DOHH2 (cell line): ENCODE measurements around the gene AKNA.

Experiments
- H3F3A ChIP-seq: fragments of 200-600 bp; sonication (generic), shearing (Covaris generic); 2 replicates; pipeline ENCODE4 v1.6.0; 2016; ENCODE audit warnings: antibody characterized with exemption, mild to moderate bottlenecking; ENCODE audit not compliant: control insufficient read depth, insufficient read depth
- H3K27ac ChIP-seq: fragments of 200-600 bp; sonication (generic); 2 replicates; pipeline ENCODE4 v1.5.1; 2014; ENCODE audit warnings: low read depth, mild to moderate bottlenecking, low read length, moderate library complexity
- H3K27me3 ChIP-seq: fragments of 200-600 bp; sonication (generic); 2 replicates; pipeline ENCODE4 v1.6.1; 2014; ENCODE audit warnings: mild to moderate bottlenecking, low read length, mixed read lengths; ENCODE audit not compliant: control insufficient read depth
- H3K36me3 ChIP-seq: fragments of 200-600 bp; sonication (generic); 2 replicates; pipeline ENCODE4 v1.6.1; 2014; ENCODE audit warnings: mild to moderate bottlenecking, low read length, moderate library complexity, mixed read lengths; ENCODE audit not compliant: control insufficient read depth
- H3K4me1 ChIP-seq: fragments of 200-600 bp; sonication (generic); 2 replicates; pipeline ENCODE4 v1.6.1; 2014; ENCODE audit warnings: mild to moderate bottlenecking, low read length, mixed read lengths; ENCODE audit not compliant: control insufficient read depth
- H3K4me2 ChIP-seq: fragments of 200-600 bp; sonication (generic); 2 replicates; pipeline ENCODE4 v1.6.0; 2014; ENCODE audit warnings: mild to moderate bottlenecking, low read length, moderate library complexity
- H3K4me3 ChIP-seq: fragments of 200-600 bp; sonication (generic); 2 replicates; pipeline ENCODE4 v1.5.1; 2014; ENCODE audit warnings: mild to moderate bottlenecking, low read length, mixed read lengths
- H3K79me2 ChIP-seq: fragments of 200-600 bp; sonication (generic); 2 replicates; pipeline ENCODE4 v1.6.1; 2014; ENCODE audit warnings: mild to moderate bottlenecking, low read length, mixed read lengths; ENCODE audit not compliant: control insufficient read depth
- H3K9me2 ChIP-seq: fragments of 200-600 bp; sonication (generic); replicated peaks from 2 replicates; pipeline ENCODE4 v1.6.1; 2014; ENCODE audit warnings: mild to moderate bottlenecking, low read length, mixed read lengths; ENCODE audit not compliant: control insufficient read depth
- H3K9me3 ChIP-seq: fragments of 200-600 bp; sonication (generic); 2 replicates; pipeline ENCODE4 v1.6.1; 2014; ENCODE audit warnings: antibody characterized with exemption, low read length, mixed read lengths; ENCODE audit not compliant: control insufficient read depth, insufficient read depth
- H4K20me1 ChIP-seq: fragments of 200-600 bp; sonication (generic); 2 replicates; pipeline ENCODE4 v1.6.0; 2014; ENCODE audit warnings: low read depth, mild to moderate bottlenecking, antibody characterized with exemption, low read length, moderate library complexity; ENCODE audit not compliant: control insufficient read depth, insufficient read depth
- EZH2phosphoT487 ChIP-seq: fragments of 200-600 bp; sonication (generic); IDR thresholded peaks from 2 replicates; pipeline ENCODE4 v1.6.1; 2017; ENCODE audit warnings: borderline replicate concordance, mild to moderate bottlenecking, antibody characterized with exemption, low read length, moderate library complexity, mixed read lengths
- TF ChIP-seq, protein P1 (sequence below): fragments of 200-600 bp; sonication (generic); IDR thresholded peaks from one replicate; pipeline ENCODE4 v1.5.1; 2014; ENCODE audit warnings: antibody characterized with exemption, mild to moderate bottlenecking, low read depth, low read length; ENCODE audit not compliant: poor library complexity, severe bottlenecking

AKNA gene

GRCh38 chr9:114363424-114363823 is 24.4 kb downstream of the AKNA start:
- TF ChIP-seq, protein P1, sequence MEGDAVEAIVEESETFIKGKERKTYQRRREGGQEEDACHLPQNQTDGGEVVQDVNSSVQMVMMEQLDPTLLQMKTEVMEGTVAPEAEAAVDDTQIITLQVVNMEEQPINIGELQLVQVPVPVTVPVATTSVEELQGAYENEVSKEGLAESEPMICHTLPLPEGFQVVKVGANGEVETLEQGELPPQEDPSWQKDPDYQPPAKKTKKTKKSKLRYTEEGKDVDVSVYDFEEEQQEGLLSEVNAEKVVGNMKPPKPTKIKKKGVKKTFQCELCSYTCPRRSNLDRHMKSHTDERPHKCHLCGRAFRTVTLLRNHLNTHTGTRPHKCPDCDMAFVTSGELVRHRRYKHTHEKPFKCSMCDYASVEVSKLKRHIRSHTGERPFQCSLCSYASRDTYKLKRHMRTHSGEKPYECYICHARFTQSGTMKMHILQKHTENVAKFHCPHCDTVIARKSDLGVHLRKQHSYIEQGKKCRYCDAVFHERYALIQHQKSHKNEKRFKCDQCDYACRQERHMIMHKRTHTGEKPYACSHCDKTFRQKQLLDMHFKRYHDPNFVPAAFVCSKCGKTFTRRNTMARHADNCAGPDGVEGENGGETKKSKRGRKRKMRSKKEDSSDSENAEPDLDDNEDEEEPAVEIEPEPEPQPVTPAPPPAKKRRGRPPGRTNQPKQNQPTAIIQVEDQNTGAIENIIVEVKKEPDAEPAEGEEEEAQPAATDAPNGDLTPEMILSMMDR, result no peak
- no peak for TF ChIP-seq EZH2phosphoT487
- peak overlapping the region; percentile 99 for H3K27ac ChIP-seq
- H3K36me3 ChIP-seq, result peaks cover 92% of the 10 kb centered on the region

DNA sequence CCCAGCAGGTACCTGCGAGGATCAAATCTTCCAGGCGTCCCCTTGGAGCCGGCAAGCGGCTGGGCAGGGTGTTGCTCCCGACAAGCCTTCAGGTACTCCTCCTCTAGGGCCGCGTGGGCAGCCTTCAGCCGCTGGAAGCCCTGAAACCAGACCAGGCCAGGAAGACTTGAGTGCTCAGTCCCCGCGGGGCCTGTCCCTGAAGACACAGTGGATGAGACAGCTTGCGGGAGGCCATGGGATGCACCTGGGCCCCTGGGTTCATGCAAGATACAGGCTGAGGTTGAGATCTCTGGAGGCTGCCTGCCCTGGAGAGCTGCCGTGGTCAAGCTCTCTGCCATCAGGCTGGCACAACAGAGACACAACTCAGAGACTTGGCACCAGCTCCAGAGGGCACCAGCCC is 25.4 kb downstream of the AKNA start:
- Histone ChIP-seq H3K4me3 (no peak overlapping the region), H3K4me1 (peaks cover 44% of the 10 kb centered on the region), H3K4me2 (no peak overlapping the region), H4K20me1 (no peaks in the 10 kb centered on the region), H3K9me2 (no peaks in the 10 kb centered on the region), H3K79me2 (peaks cover 59% of the 10 kb centered on the region), H3K36me3 (peaks cover 92% of the 10 kb centered on the region), H3K9me3 (no peaks in the 10 kb centered on the region), H3K27me3 (no peaks in the 10 kb centered on the region), H3K27ac (no peak overlapping the region), H3F3A (peaks cover 29% of the 10 kb centered on the region)
- TF ChIP-seq, protein P1, result no peak
- no peak for TF ChIP-seq EZH2phosphoT487

More at GRCh38 chr9:114363424-114363823, 24.4 kb downstream of the AKNA start:
- Histone ChIP-seq H3K4me1 (peaks cover 54% of the 10 kb centered on the region), H3K4me2 (no peak overlapping the region), H3K4me3 (no peak overlapping the region), H4K20me1 (no peaks in the 10 kb centered on the region), H3K79me2 (peaks cover 61% of the 10 kb centered on the region), H3F3A (peaks cover 39% of the 10 kb centered on the region), H3K9me3 (no peaks in the 10 kb centered on the region), H3K9me2 (no peaks in the 10 kb centered on the region), H3K27me3 (no peaks in the 10 kb centered on the region)

DNA sequence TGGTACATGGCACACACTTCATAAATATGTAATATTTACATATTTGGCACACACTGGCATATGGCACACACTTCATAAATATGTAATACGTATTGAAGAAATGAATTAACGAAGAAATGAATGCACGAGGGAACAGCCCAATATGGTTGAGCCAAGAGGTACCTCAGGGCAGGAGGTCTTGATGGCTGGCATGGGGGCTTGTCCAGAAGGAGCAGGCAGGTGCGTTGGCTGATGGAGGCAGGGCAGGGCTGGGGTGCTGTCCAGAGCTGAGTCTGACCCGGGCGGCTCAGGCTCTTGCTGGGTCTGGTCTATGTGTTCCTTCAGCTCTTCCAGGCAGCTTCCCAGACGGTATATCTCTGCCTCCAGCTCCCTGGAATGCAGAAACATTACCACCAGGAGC is 26.2 kb downstream of the AKNA start:
- Histone ChIP-seq H3K4me2 (no peak overlapping the region), H3K9me3 (no peaks in the 10 kb centered on the region), H3F3A (peaks cover 20% of the 10 kb centered on the region), H3K9me2 (no peaks in the 10 kb centered on the region), H3K36me3 (peaks cover 96% of the 10 kb centered on the region), H3K79me2 (peaks cover 67% of the 10 kb centered on the region), H3K27ac (no peak overlapping the region), H4K20me1 (no peaks in the 10 kb centered on the region), H3K4me1 (peaks cover 36% of the 10 kb centered on the region), H3K27me3 (no peaks in the 10 kb centered on the region), H3K4me3 (no peak overlapping the region)
- TF ChIP-seq EZH2phosphoT487, result no peak
- TF ChIP-seq, protein P1, result no peak

- Histone ChIP-seq H3K79me2 (peaks cover 64% of the 10 kb centered on the region), H3K9me2 (no peaks in the 10 kb centered on the region), H3K9me3 (no peaks in the 10 kb centered on the region), H4K20me1 (no peaks in the 10 kb centered on the region), H3K4me3 (no peak overlapping the region), H3F3A (peaks cover 3% of the 10 kb centered on the region), H3K27ac (no peak overlapping the region), H3K4me1 (peaks cover 18% of the 10 kb centered on the region), H3K36me3 (peaks cover 97% of the 10 kb centered on the region), H3K4me2 (no peak overlapping the region), H3K27me3 (no peaks in the 10 kb centered on the region)
- no peak for TF ChIP-seq EZH2phosphoT487
- TF ChIP-seq, protein P1, result no peak
Measured at GRCh38 chr9:114359801-114360200, 28.0 kb downstream of the AKNA start.
